GOT3 (cell line): ENCODE data around the gene NIPSNAP3A.
"Not testable (repeated sequence)": the region's sequence is repeated elsewhere in the genome, so short reads cannot be mapped to it uniquely, and the experiment has no call there.

ENCODE experiments used
- DNase-seq: peaks from one replicate; lab custom pipeline; 2025; ENCODE audit warnings: mixed read lengths; lab: John Stamatoyannopoulos, UW

NIPSNAP3A gene

GRCh38 chr9:104747565-104748358, at the start of gene NIPSNAP3A:
NIPSNAP3A (plus strand) TSS chr9:104747683; CDS start chr9:104747793, 110 bp downstream.
- no peak for DNase-seq

- DNase-seq, result no peak
Observed at GRCh38 chr9:104700306-104700705, 47.2 kb upstream of the NIPSNAP3A start.

GRCh38 chr9:104708737-104709136, 38.7 kb upstream of the NIPSNAP3A start:
- DNase-seq, result not testable (repeated sequence)

- no peak for DNase-seq
Observed at GRCh38 chr9:104711604-104712003, 35.9 kb upstream of the NIPSNAP3A start.

GRCh38 chr9:104725014-104725413, 22.5 kb upstream of the NIPSNAP3A start:
- DNase-seq, result no peak

- DNase-seq, result no peak
Observed at GRCh38 chr9:104738452-104738851, 9.0 kb upstream of the NIPSNAP3A start.

- DNase-seq, result no peak
Observed at GRCh38 chr9:104740621-104741020, 6.9 kb upstream of the NIPSNAP3A start.

GRCh38 chr9:104743376-104743985, 4.0 kb upstream of the NIPSNAP3A start:
- DNase-seq, result no peak

- DNase-seq, result no peak
Observed at GRCh38 chr9:104745852-104746251, 1.6 kb upstream of the NIPSNAP3A start.

GRCh38 chr9:104746285-104746684, 1.2 kb upstream of the NIPSNAP3A start:
- no peak for DNase-seq

- DNase-seq, result no peak
Observed at GRCh38 chr9:104746798-104747197, 685 bp upstream of the NIPSNAP3A start.

- no peak for DNase-seq
Observed at GRCh38 chr9:104747245-104747564, 278 bp upstream of the NIPSNAP3A start.

- no peak for DNase-seq
Observed at GRCh38 chr9:104748359-104749031, 1.0 kb downstream of the NIPSNAP3A start.

GRCh38 chr9:104750185-104750767, 2.8 kb downstream of the NIPSNAP3A start:
- DNase-seq, result no peak

- DNase-seq, result no peak
Observed at GRCh38 chr9:104758974-104759373, 11.5 kb downstream of the NIPSNAP3A start.

- DNase-seq, result no peak
Observed at GRCh38 chr9:104765138-104765537, 17.7 kb downstream of the NIPSNAP3A start.

GRCh38 chr9:104766025-104766424, 18.5 kb downstream of the NIPSNAP3A start:
- DNase-seq, result no peak

- DNase-seq, result no peak
Observed at GRCh38 chr9:104767507-104767906, 20.0 kb downstream of the NIPSNAP3A start.

- not testable (repeated sequence) for DNase-seq
Observed at GRCh38 chr9:104769029-104769428, 21.5 kb downstream of the NIPSNAP3A start.

- DNase-seq, result no peak
Observed at GRCh38 chr9:104769655-104770054, 22.2 kb downstream of the NIPSNAP3A start.

- DNase-seq, result no peak
Observed at GRCh38 chr9:104772714-104773510, 25.4 kb downstream of the NIPSNAP3A start.

- DNase-seq, result no peak
Observed at GRCh38 chr9:104774132-104774531, 26.6 kb downstream of the NIPSNAP3A start.
